Spleen (tissue), 11 donors: ENCODE results near the gene MAPK7. TPM values are rescaled to one million over a fixed set of nuclear protein-coding genes. Genes with fewer than 3 reads are reported as not detected.
A peak's percentile ranks its signal among the peaks of the same experiment; 100 is the strongest.

Experiments used
- DNase-seq: peaks from one replicate; pipeline ENCODE4 v3.0.0-alpha.2; 2020
- H3K27ac ChIP-seq, 8 donors: fragments of 200-600 bp; sonication (generic) in 7 of 8; 1 replicate in 4 of 8; 2 replicates in 4 of 8; pipeline versions ENCODE4 v1.5.0 to v1.8.0; 2016 to 2021; ENCODE audit warnings: inconsistent platforms in 4 of 8, mild to moderate bottlenecking in 4 of 8, moderate library complexity in 1 of 8
- H3K27me3 ChIP-seq, 7 donors: fragments of 200-600 bp; sonication (generic) in 6 of 7; replicated peaks in 1 of 7; 1 replicate in 4 of 7; 2 replicates in 3 of 7; pipeline versions ENCODE4 v1.5.0 to v1.8.0; 2016 to 2021; ENCODE audit warnings: inconsistent platforms in 3 of 7, mild to moderate bottlenecking in 1 of 7
- H3K36me3 ChIP-seq, 6 donors: fragments of 200-600 bp; sonication (generic) in 5 of 6; 1 replicate in 4 of 6; 2 replicates in 2 of 6; pipeline versions ENCODE4 v1.5.0 to v1.8.0; 2016 to 2021; ENCODE audit warnings: inconsistent platforms in 2 of 6
- H3K4me1 ChIP-seq, 6 donors: fragments of 200-600 bp; sonication (generic) in 5 of 6; 1 replicate in 3 of 6; 2 replicates in 3 of 6; pipeline versions ENCODE4 v1.5.0 to v1.8.0; 2016 to 2021; ENCODE audit warnings: inconsistent platforms in 3 of 6
- H3K4me3 ChIP-seq, 8 donors: fragments of 200-600 bp; sonication (generic) in 7 of 8; 1 replicate in 4 of 8; 2 replicates in 4 of 8; pipeline versions ENCODE4 v1.5.0 to v1.8.0; 2016 to 2021; ENCODE audit warnings: inconsistent platforms in 4 of 8, mild to moderate bottlenecking in 4 of 8, moderate library complexity in 2 of 8
- H3K9me3 ChIP-seq, 8 donors: fragments of 200-600 bp; sonication (generic) in 7 of 8; 1 replicate in 4 of 8; 2 replicates in 4 of 8; pipeline versions ENCODE4 v1.5.0 to v1.8.0; 2016 to 2021; ENCODE audit warnings: inconsistent platforms in 4 of 8
- CTCF ChIP-seq, 11 experiments: fragments of 200-600 bp in 7 of 11; fragments of 450-650 bp in 4 of 11; sonication (generic) in 4 of 11; IDR thresholded peaks in 8 of 11; conservative IDR thresholded peaks in 3 of 11; 1 replicate in 7 of 11; 2 replicates in 4 of 11; pipeline versions ENCODE4 v1.4.0 to v1.8.0; 2016 to 2021; ENCODE audit warnings: antibody characterized with exemption in 11 of 11, inconsistent platforms in 4 of 11, mild to moderate bottlenecking in 1 of 11
- POLR2A ChIP-seq, 3 donors: fragments of 450-650 bp; IDR thresholded peaks; one replicate each; pipeline ENCODE4 v1.5.1; 2017; ENCODE audit warnings: antibody characterized with exemption in 3 of 3, mild to moderate bottlenecking in 1 of 3
- POLR2AphosphoS5 ChIP-seq, 3 donors: sonication (generic); formaldehyde crosslinking; IDR thresholded peaks; one replicate each; pipeline ENCODE4 v1.5.1; 2017; ENCODE audit warnings: antibody characterized with exemption in 3 of 3
- WGBS, 5 donors: extraction: QIAGEN DNeasy Blood & Tissue Kit in 3 of 5; methylation state at CpG; one replicate each; pipeline versions ENCODE4 v1.1.5 to v1.1.7; 2013 to 2018; 5-methylcytosine and 5-hydroxymethylcytosine counted together
- intact Hi-C: fragments of 100-400 bp; cut with DNase I; formaldehyde crosslinking; loops from one replicate; pipeline ENCODE4 v1.15.0; 2023; ENCODE audit warnings: low total_unique reads
- polyA plus RNA-seq, 3 donors: library from polyadenylated mRNA; stranded (reverse); fragments of 200-250 nt; gene quantifications; one replicate each; pipeline ENCODE4 v1.2.1, GENCODE V29; 2013
- total RNA-seq, 7 donors: library from RNA; depleted of rRNA in 3 of 7; stranded (reverse); fragments of >200 nt in 3 of 7; fragmentation: NEBNext Ultra II Directional in 4 of 7; extraction: Animal tissue kit (Norgen Biotek cat#: 25700) in 4 of 7; gene quantifications; one replicate each; pipeline versions ENCODE4 v1.1.0 to v1.2.1, GENCODE V29; 2016 to 2021
- donor health status: healthy with polysubstance abuse.
- donor health status: DM: no; HTN: no; CAD: no; lungs with moderate emphysema.
- donor health status: DM: no; HTN: no; CAD: no.
- donor health status: Bipolar disorder and iron deficiency.
- donor health status: healthy.
- donor health status: DM: no; HTN: no; CAD: no.
- donor health status: DM: yes; HTN: yes; CAD: no.

MAPK7 gene
- total and polyA plus RNA-seq, 10 donors: 5.7 to 56.2 (median 30.3) TPM

- Histone ChIP-seq H3K4me3 (no peak overlapping the region), H3K27ac (peak overlapping the region in 6 of 8 donors; percentile 64 to 83 (median 75)), H3K27me3 (peaks cover 0 to 9% (median 0%) of the 10 kb centered on the region in 7 donors), H3K9me3 (no peaks in the 10 kb centered on the region), H3K36me3 (peaks cover 0 to 33% (median 17%) of the 10 kb centered on the region in 6 donors), H3K4me1 (peaks cover 3 to 80% (median 44%) of the 10 kb centered on the region in 6 donors)
- 87 to 96% (median 92%) methylated on average over 2 of the region's 2 CpGs for WGBS, 5 donors
- DNase-seq: peak; percentile 20
- TF ChIP-seq CTCF (IDR thresholded peaks at IDR 0.05 in 8 of 11, conservative IDR thresholded peaks at IDR 0.05 in 3 of 11) (no peak), POLR2A (IDR thresholded peaks at IDR 0.05) (no peak), POLR2AphosphoS5 (IDR thresholded peaks at IDR 0.05) (no peak)
- intact Hi-C loops: no loop called here
Measured at GRCh38 chr17:19387921-19388521, 9.7 kb downstream of the MAPK7 start.

- no peak for TF ChIP-seq CTCF (IDR thresholded peaks at IDR 0.05 in 8 of 11, conservative IDR thresholded peaks at IDR 0.05 in 3 of 11)
- TF ChIP-seq POLR2A (IDR thresholded peaks at IDR 0.05): no peak
- no peak for TF ChIP-seq POLR2AphosphoS5 (IDR thresholded peaks at IDR 0.05)
- intact Hi-C loops: no loop called here
- peak; percentile 23 for DNase-seq
- Histone ChIP-seq H3K27me3 (peaks cover 0 to 9% (median 0%) of the 10 kb centered on the region in 7 donors), H3K36me3 (peaks cover 0 to 22% (median 7%) of the 10 kb centered on the region in 6 donors), H3K9me3 (no peaks in the 10 kb centered on the region), H3K27ac (peak overlapping the region in 5 of 8 donors; percentile 30 to 79 (median 73)), H3K4me1 (peaks cover 3 to 69% (median 39%) of the 10 kb centered on the region in 6 donors), H3K4me3 (no peak overlapping the region)
- 68 to 79% (median 68%) methylated on average over 5 of the region's 5 CpGs for WGBS, 5 donors
Measured at GRCh38 chr17:19388791-19389785, 10.8 kb downstream of the MAPK7 start.

GRCh38 chr17:19390951-19391350 lies 12.7 kb downstream of the MAPK7 start:
- no peak overlapping the region for H3K4me3 ChIP-seq
- H3K27me3 ChIP-seq: peaks cover 0 to 9% (median 0%) of the 10 kb centered on the region in 7 donors
- peak overlapping the region in 5 of 8 donors; percentile 16 to 59 (median 38) for H3K27ac ChIP-seq
- peaks cover 0 to 3% (median 0%) of the 10 kb centered on the region in 6 donors for H3K36me3 ChIP-seq
- TF ChIP-seq POLR2A (IDR thresholded peaks at IDR 0.05) (no peak), CTCF (IDR thresholded peaks at IDR 0.05 in 8 of 11, conservative IDR thresholded peaks at IDR 0.05 in 3 of 11) (no peak), POLR2AphosphoS5 (IDR thresholded peaks at IDR 0.05) (no peak)
- no peak for DNase-seq
- H3K4me1 ChIP-seq: peaks cover 0 to 50% (median 22%) of the 10 kb centered on the region in 6 donors
- intact Hi-C loops: no loop called here
- no peaks in the 10 kb centered on the region for H3K9me3 ChIP-seq
- 79 to 100% (median 91%) methylated on average over 2 of the region's 2 CpGs for WGBS, 5 donors
